Right lobe of liver (tissue), 6 donors: ENCODE data around the gene SARNP. TPM values are rescaled to one million over a fixed set of nuclear protein-coding genes. Genes with fewer than 3 reads are reported as not detected.

ENCODE experiments used
- ATAC-seq, 4 donors: fragments of 200-7000 bp; cut with Tn5 transposase; one replicate each; pipeline ENCODE4 v1.9.1; 2020; ENCODE audit warnings: mild to moderate bottlenecking in 4 of 4, moderate library complexity in 4 of 4
- DNase-seq, 3 donors: peaks; one replicate each; pipeline ENCODE4 v3.0.0-alpha.2; 2020
- H3K27ac ChIP-seq, 3 donors: fragments of 200-600 bp; one replicate each; pipeline ENCODE4 v1.8.0; 2022
- H3K27me3 ChIP-seq, 2 donors: fragments of 200-600 bp; one replicate each; pipeline ENCODE4 v1.8.0; 2022
- H3K36me3 ChIP-seq, 4 donors: fragments of 200-600 bp; sonication (generic) in 1 of 4; one replicate each; pipeline versions ENCODE4 v1.5.1 to v1.8.0; 2017 to 2022; ENCODE audit warnings: control low read depth in 1 of 4
- H3K4me1 ChIP-seq, 4 donors: fragments of 200-600 bp; sonication (generic) in 1 of 4; one replicate each; pipeline versions ENCODE4 v1.5.1 to v1.8.0; 2017 to 2022; ENCODE audit warnings: control low read depth in 1 of 4
- H3K4me3 ChIP-seq, 3 donors: fragments of 200-600 bp; one replicate each; pipeline ENCODE4 v1.8.0; 2022
- H3K9me3 ChIP-seq, 4 donors: fragments of 200-600 bp; sonication (generic) in 1 of 4; one replicate each; pipeline versions ENCODE4 v1.5.1 to v1.8.0; 2017 to 2022; ENCODE audit warnings: control low read depth in 1 of 4
- POLR2A ChIP-seq: fragments of 450-650 bp; IDR thresholded peaks from one replicate; pipeline ENCODE4 v1.6.1; 2017; ENCODE audit warnings: antibody characterized with exemption, mild to moderate bottlenecking
- WGBS: methylation state at CpG from one replicate; pipeline ENCODE4 v1.1.6; 2018; ENCODE audit warnings: low coverage, low lambda C conversion rate; ENCODE audit not compliant: insufficient coverage; ENCODE audit errors: missing lambda C conversion rate; 5-methylcytosine and 5-hydroxymethylcytosine counted together
- intact Hi-C, 2 donors: fragments of 100-400 bp; cut with DNase I; formaldehyde crosslinking; loops; one replicate each; pipeline versions ENCODE4 v1.11.2 to v1.14.1; 2022
- total RNA-seq, 6 experiments: library from RNA; depleted of rRNA in 2 of 6; stranded (reverse); fragments of >200 nt in 2 of 6; fragmentation: NEBNext Ultra II Directional in 3 of 6; extraction: Animal tissue kit (Norgen Biotek cat#: 25700) in 3 of 6; gene quantifications; one replicate each; pipeline versions ENCODE4 v1.1.0 to v1.2.4, GENCODE V29; 2016 to 2023
- TF ChIP-seq, protein P1 (sequence below), 4 donors: fragments of 200-600 bp in 3 of 4; fragments of 450-650 bp in 1 of 4; IDR thresholded peaks; one replicate each; pipeline versions ENCODE4 v1.5.1 to v1.8.0; 2016 to 2022; ENCODE audit warnings: antibody characterized with exemption in 4 of 4, mild to moderate bottlenecking in 2 of 4
- donor health status: DM: no; HTN: yes; CAD: no.
- donor health status: DM: no; HTN: no; CAD: no.
- donor health status: DM: no; HTN: no; CAD: no.
- donor health status: DM: no; HTN: yes; CAD: no.
- donor health status: DM: no; HTN: yes; CAD: no.

SARNP gene
- total RNA-seq, 6 experiments from 2014 or later: 11.3 to 22.3 (median 17.0) TPM

DNA sequence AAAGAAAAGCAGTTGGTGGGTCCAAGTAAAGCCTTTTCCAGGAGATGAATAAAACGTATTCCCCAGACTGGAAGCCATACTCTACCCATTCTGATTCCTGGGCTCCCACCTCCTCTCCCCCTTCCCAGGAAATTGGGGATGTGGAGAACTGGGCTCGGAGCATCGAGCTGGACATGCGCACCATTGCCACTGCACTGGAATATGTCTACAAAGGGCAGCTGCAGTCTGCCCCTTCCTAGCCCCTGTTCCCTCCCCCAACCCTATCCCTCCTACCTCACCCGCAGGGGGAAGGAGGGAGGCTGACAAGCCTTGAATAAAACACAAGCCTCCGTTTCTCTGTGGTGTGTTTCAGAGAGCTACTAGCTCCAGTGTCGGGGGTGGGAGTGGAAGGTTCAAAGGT, 98.2 kb downstream of the SARNP start:
- Histone ChIP-seq H3K27ac (peak overlapping the region; percentile 73 to 80 (median 75)), H3K9me3 (no peaks in the 10 kb centered on the region), H3K36me3 (peaks cover 0 to 7% (median 2%) of the 10 kb centered on the region in 4 donors), H3K27me3 (no peaks in the 10 kb centered on the region), H3K4me3 (no peak overlapping the region), H3K4me1 (peaks cover 0 to 63% (median 14%) of the 10 kb centered on the region in 4 donors)
- TF ChIP-seq, protein P1, sequence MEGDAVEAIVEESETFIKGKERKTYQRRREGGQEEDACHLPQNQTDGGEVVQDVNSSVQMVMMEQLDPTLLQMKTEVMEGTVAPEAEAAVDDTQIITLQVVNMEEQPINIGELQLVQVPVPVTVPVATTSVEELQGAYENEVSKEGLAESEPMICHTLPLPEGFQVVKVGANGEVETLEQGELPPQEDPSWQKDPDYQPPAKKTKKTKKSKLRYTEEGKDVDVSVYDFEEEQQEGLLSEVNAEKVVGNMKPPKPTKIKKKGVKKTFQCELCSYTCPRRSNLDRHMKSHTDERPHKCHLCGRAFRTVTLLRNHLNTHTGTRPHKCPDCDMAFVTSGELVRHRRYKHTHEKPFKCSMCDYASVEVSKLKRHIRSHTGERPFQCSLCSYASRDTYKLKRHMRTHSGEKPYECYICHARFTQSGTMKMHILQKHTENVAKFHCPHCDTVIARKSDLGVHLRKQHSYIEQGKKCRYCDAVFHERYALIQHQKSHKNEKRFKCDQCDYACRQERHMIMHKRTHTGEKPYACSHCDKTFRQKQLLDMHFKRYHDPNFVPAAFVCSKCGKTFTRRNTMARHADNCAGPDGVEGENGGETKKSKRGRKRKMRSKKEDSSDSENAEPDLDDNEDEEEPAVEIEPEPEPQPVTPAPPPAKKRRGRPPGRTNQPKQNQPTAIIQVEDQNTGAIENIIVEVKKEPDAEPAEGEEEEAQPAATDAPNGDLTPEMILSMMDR (IDR thresholded peaks at IDR 0.05): no peak
- no peak for TF ChIP-seq POLR2A
- DNase-seq (no peak), ATAC-seq (no peak)
- intact Hi-C loops: no loop called here
- 44% methylated on average over 3 of the region's 7 CpGs for WGBS

DNA sequence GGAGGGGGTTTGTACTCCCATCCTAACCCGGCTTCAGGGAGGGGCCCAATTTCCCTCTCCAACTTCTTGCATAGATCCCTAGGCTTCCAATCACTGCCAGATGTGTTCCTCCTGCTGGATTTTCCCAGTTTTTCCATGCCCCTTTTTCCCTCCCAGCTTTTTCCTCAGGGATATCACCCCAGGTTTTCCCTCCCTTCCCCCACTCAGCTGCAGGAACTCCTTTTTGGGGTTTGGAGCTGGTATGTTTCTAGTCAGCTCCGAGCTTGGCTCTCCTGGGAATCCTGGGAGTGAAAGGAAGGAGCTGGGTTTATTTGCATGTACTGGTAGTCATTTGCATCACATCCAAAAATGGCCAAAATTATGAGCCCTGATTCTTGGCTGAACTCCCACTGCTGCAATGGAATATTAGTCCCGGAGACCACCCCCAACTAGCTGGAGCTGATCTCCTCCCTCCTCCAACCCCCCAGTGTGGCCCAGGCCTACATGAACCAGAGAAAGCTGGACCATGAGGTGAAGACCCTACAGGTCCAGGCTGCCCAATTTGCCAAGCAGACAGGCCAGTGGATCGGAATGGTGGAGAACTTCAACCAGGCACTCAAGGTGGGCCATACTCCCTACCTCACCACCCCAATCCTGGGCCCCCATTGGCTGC, 98.8 kb downstream of the SARNP start:
- WGBS: 77% methylated on average over 3 of the region's 4 CpGs
- no peaks in the 10 kb centered on the region for H3K9me3 ChIP-seq
- intact Hi-C loops: no loop called here
- peaks cover 0 to 1% (median under 1%) of the 10 kb centered on the region in 4 donors for H3K36me3 ChIP-seq
- H3K4me1 ChIP-seq: peaks cover 0 to 58% (median 14%) of the 10 kb centered on the region in 4 donors
- H3K27ac ChIP-seq: peak overlapping the region in 1 of 3 donors; percentile 75
- no peak for TF ChIP-seq POLR2A
- TF ChIP-seq, protein P1 (IDR thresholded peaks at IDR 0.05): no peak
- DNase-seq (no peak), ATAC-seq (no peak)
- no peak overlapping the region for H3K4me3 ChIP-seq
- no peaks in the 10 kb centered on the region for H3K27me3 ChIP-seq

DNA sequence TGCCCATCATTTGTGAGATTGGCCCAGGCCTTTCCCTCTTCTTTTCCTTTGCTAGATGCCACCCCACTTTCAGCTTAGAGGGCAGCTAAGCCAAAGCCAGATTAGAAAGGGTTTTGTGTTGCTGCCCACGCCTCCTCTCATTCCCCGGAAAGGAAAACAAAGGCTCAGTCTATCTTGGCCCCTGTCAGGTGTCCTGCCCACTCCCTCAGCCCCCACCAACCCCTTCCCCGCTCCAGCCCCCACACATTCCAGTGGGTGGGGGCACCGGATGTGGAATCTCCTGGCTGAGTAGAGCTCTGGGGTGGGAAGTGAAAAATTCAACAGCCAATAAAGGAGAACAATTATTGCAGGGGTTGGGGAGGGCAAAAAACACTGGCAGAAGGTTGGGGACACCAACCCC, 99.5 kb downstream of the SARNP start:
- Histone ChIP-seq H3K36me3 (no peaks in the 10 kb centered on the region), H3K27ac (no peak overlapping the region), H3K27me3 (no peaks in the 10 kb centered on the region), H3K9me3 (no peaks in the 10 kb centered on the region), H3K4me3 (no peak overlapping the region), H3K4me1 (peaks cover 0 to 57% (median 14%) of the 10 kb centered on the region in 4 donors)
- peak in 1 of 3 donors; percentile 32 for DNase-seq
- TF ChIP-seq POLR2A: no peak
- TF ChIP-seq, protein P1 (IDR thresholded peaks at IDR 0.05): no peak
- ATAC-seq: no peak
- WGBS: 55% methylated on average over 4 of the region's 4 CpGs
- intact Hi-C loops: no loop called here

- ATAC-seq (no peak), DNase-seq (peak in 1 of 3 donors; percentile 47)
- Histone ChIP-seq H3K4me3 (peak overlapping the region; percentile 76 to 86 (median 82)), H3K4me1 (peaks cover 0 to 58% (median 14%) of the 10 kb centered on the region in 4 donors), H3K36me3 (no peaks in the 10 kb centered on the region), H3K27ac (peak overlapping the region in 1 of 3 donors; percentile 96), H3K9me3 (no peaks in the 10 kb centered on the region), H3K27me3 (no peaks in the 10 kb centered on the region)
- TF ChIP-seq POLR2A: no peak
- TF ChIP-seq, protein P1 (IDR thresholded peaks at IDR 0.05): no peak
- intact Hi-C loops: no loop called here
- WGBS: 55% methylated on average over 6 of the region's 8 CpGs
These were observed 100.2 kb downstream of the SARNP start for GRCh38 chr12:55717011-55718007.
